SK-N-MC (cell line): ENCODE results near the gene SCRT2.
"Not testable (repeated sequence)": the region's sequence is repeated elsewhere in the genome, so short reads cannot be mapped to it uniquely, and the experiment has no call there.

Experiments
- DNase-seq: peaks from one replicate; pipeline ENCODE4 v3.0.0-alpha.2; 2011; ENCODE audit warnings: low read depth, low spot score
- H3K27ac ChIP-seq: fragments of 200-600 bp; sonication (generic); 2 replicates; pipeline ENCODE4 v1.5.1; 2016; ENCODE audit warnings: mixed run types
- H3K36me3 ChIP-seq: fragments of 200-600 bp; sonication (generic); 2 replicates; pipeline ENCODE4 v1.6.1; 2017; ENCODE audit warnings: antibody characterized with exemption, low read length, mixed read lengths; ENCODE audit not compliant: insufficient read depth
- H3K4me3 ChIP-seq: fragments of 200-600 bp; sonication (generic); 2 replicates; pipeline ENCODE4 v1.5.1; 2016
- H3K9ac ChIP-seq: fragments of 200-600 bp; sonication (generic); 2 replicates; pipeline ENCODE4 v1.8.0; 2017; ENCODE audit warnings: mixed run types, mixed read lengths; ENCODE audit not compliant: insufficient read length
- H3K9me3 ChIP-seq: fragments of 200-600 bp; sonication (generic); 2 replicates; pipeline ENCODE4 v1.6.1; 2017; ENCODE audit warnings: low read depth, mild to moderate bottlenecking, antibody characterized with exemption, low read length, moderate library complexity, mixed read lengths
- EZH2 ChIP-seq: fragments of 200-600 bp; sonication (generic); IDR thresholded peaks from one replicate; pipeline ENCODE4 v1.6.1; 2017; ENCODE audit warnings: antibody characterized with exemption
- FOXP2 ChIP-seq: optimal IDR thresholded peaks from 2 replicates; pipeline ENCODE3; 2011; ENCODE audit warnings: mild to moderate bottlenecking, moderate library complexity; ENCODE audit not compliant: insufficient read depth; ENCODE audit errors: extremely low read length, control extremely low read depth
- POLR2AphosphoS5 ChIP-seq: IDR thresholded peaks from 2 replicates; pipeline ENCODE4 v1.6.1; 2012; ENCODE audit warnings: mild to moderate bottlenecking, low read depth, low read length, borderline replicate concordance

Gene SCRT2

DNA sequence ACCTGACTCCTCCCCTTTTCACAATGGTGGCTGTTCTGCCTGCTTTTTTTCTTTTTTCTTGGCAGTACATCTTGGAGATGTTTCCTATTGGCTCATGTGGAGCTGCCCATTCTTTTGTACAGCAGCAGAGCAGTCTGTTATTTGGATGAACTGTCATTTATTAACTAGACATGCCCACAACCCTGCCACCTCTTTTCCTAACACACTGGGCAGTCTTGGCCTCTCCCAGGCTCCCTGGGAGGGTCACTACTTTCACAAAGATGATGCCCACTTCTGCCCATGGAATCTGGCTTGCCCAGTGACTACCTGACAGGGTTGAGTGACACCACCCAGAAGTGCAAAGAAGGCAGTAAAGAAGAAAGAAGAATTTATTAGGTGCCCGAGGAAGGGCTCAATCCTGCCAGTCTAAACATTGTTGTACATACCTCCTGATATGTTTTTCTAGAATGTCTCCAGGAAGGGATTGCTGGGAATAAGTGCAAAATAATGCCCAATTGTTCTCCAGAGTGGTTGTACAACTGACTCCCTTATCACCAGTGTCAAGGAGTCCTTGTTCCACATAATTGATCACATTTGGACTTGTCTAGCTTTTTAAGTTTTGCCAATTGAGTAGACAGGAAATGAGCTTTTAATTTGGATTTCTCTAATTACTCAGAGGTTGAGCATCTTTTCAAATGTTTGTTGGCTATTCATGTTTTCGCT, 19.7 kb upstream of the SCRT2 start:
- H3K27ac ChIP-seq, result no peak overlapping the region
- H3K4me3 ChIP-seq, result no peak overlapping the region
- no peak for DNase-seq

GRCh38 chr20:694496-694895, 18.9 kb upstream of the SCRT2 start:
- no peak overlapping the region for H3K27ac ChIP-seq
- no peaks in the 10 kb centered on the region for H3K36me3 ChIP-seq
- TF ChIP-seq POLR2AphosphoS5 (no peak), FOXP2 (no peak), EZH2 (no peak)
- no peaks in the 10 kb centered on the region for H3K9me3 ChIP-seq
- H3K4me3 ChIP-seq, result no peak overlapping the region
- DNase-seq, result no peak
- H3K9ac ChIP-seq, result no peak overlapping the region

More for the DNA sequence above, 19.7 kb upstream of the SCRT2 start:
- TF ChIP-seq EZH2 (no peak), POLR2AphosphoS5 (no peak), FOXP2 (no peak)
- H3K9me3 ChIP-seq, result no peaks in the 10 kb centered on the region
- no peak overlapping the region for H3K9ac ChIP-seq
- H3K36me3 ChIP-seq, result no peaks in the 10 kb centered on the region

DNA sequence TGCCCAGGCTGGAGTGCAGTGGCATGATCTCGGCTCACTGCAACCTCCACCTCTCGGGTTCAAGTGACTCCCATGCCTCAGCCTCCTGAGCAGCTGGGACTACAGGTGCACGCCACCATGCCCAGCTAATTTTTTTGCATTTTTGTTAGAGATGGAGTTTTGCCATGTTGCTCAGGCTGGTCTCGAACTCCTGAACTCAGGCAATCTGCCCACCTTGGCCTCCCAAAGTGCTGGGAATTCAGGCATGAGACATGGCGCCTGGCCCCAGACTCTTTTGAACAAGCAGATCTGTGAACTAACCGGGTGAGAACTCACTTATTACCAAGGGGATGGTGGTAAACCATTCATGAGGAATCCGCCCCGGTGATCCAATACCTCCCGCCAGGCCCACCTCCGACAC, 18.2 kb upstream of the SCRT2 start:
- not testable (repeated sequence) for DNase-seq, H3K9ac ChIP-seq

GRCh38 chr20:692044-692443, 16.4 kb upstream of the SCRT2 start:
- Histone ChIP-seq H3K9me3 (no peaks in the 10 kb centered on the region), H3K9ac (no peak overlapping the region), H3K36me3 (no peaks in the 10 kb centered on the region), H3K4me3 (no peak overlapping the region), H3K27ac (no peak overlapping the region)
- TF ChIP-seq FOXP2 (no peak), EZH2 (no peak), POLR2AphosphoS5 (no peak)
- no peak for DNase-seq

More for the DNA sequence above, 18.2 kb upstream of the SCRT2 start:
- not testable (repeated sequence) for H3K4me3 ChIP-seq, H3K27ac ChIP-seq, H3K36me3 ChIP-seq, H3K9me3 ChIP-seq

- no peak overlapping the region for H3K4me3 ChIP-seq
- no peak overlapping the region for H3K27ac ChIP-seq
- TF ChIP-seq FOXP2, result no peak
- no peak for TF ChIP-seq EZH2
- no peak for TF ChIP-seq POLR2AphosphoS5
- H3K36me3 ChIP-seq, result no peaks in the 10 kb centered on the region
- no peak for DNase-seq
- no peak overlapping the region for H3K9ac ChIP-seq
- no peaks in the 10 kb centered on the region for H3K9me3 ChIP-seq
Observed at GRCh38 chr20:689947-690346, 14.3 kb upstream of the SCRT2 start.

DNA sequence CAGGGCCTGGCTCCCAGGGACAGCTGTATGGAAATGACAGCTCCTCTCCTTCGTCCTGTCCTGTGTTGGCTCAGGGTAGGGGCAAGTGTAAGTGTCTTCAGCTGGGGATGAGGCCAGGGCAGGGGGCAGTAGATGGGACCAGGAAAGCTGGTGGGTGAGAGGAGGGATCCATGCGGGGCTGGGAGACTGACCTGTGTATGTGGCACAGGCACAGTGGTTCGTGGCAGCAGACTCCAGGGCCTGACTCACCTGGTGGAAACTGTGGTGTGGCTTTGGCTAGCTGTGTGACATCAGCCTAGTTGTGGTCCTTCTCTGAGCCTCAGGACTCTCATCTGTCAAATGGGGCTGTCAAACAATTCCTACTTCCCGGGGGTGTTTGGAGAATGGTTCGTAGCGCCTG, 13.7 kb upstream of the SCRT2 start:
- Histone ChIP-seq H3K36me3 (no peaks in the 10 kb centered on the region), H3K9ac (no peak overlapping the region), H3K4me3 (no peak overlapping the region), H3K27ac (no peak overlapping the region), H3K9me3 (no peaks in the 10 kb centered on the region)
- DNase-seq, result no peak
- TF ChIP-seq EZH2, result no peak
- no peak for TF ChIP-seq POLR2AphosphoS5

DNA sequence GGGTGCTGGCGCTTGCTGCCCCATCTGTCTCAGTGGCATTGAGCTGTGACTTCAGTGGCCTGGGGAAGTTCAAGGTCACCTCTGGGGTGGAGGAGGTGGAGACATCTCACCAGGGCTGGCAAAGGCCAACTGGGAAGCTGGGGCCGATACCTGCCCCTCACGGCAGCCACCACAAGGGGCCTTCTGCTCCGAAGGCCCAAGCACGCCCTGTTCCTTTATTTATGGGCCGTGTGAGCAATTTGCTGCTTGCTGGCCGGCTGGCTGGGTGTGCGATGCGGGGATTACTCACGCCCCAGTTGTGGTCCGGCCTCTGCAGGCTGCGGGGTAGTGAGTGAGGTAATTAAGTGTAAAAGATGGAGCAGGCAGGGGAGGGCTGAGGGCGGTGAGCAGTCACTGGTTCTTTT, 13.2 kb upstream of the SCRT2 start:
- Histone ChIP-seq H3K36me3 (no peaks in the 10 kb centered on the region), H3K4me3 (no peak overlapping the region), H3K9me3 (no peaks in the 10 kb centered on the region), H3K27ac (no peak overlapping the region), H3K9ac (no peak overlapping the region)
- DNase-seq, result no peak
- TF ChIP-seq FOXP2 (no peak), POLR2AphosphoS5 (no peak), EZH2 (no peak)

GRCh38 chr20:687468-688203, 12.0 kb upstream of the SCRT2 start:
- no peak overlapping the region for H3K9ac ChIP-seq
- TF ChIP-seq FOXP2, result no peak
- no peak for TF ChIP-seq POLR2AphosphoS5
- no peak for TF ChIP-seq EZH2
- no peaks in the 10 kb centered on the region for H3K9me3 ChIP-seq
- DNase-seq, result no peak
- no peak overlapping the region for H3K4me3 ChIP-seq
- no peak overlapping the region for H3K27ac ChIP-seq
- H3K36me3 ChIP-seq, result no peaks in the 10 kb centered on the region
